GM12874 (cell line): ENCODE measurements around the gene PSTPIP1.

Experiments
- CTCF ChIP-seq: IDR thresholded peaks from 2 replicates; pipeline ENCODE4 v1.5.1; 2011; ENCODE audit warnings: low read depth, mild to moderate bottlenecking, control low read depth, low read length, moderate library complexity; ENCODE audit not compliant: insufficient read depth

The PSTPIP1 gene

DNA sequence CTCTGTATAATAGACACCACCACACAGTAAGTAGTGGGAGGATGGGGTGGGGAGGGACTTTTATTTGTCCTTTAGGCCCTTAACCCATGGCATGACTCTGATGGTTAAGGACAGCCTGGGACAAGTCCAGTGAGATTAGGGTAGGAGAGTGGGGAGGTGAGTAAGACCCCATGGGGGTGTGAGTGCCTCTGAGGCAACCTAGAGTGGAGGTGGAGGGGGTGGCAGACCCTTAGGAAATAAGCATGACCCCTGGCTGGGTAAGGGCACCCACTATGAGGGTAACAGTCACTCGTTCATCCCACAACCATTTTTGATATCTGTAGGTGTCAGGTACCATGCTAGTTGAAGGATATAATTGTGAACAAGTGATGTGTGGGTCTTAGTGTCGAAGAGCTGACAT, 21.0 kb upstream of the PSTPIP1 start:
- no peak for TF ChIP-seq CTCF

DNA sequence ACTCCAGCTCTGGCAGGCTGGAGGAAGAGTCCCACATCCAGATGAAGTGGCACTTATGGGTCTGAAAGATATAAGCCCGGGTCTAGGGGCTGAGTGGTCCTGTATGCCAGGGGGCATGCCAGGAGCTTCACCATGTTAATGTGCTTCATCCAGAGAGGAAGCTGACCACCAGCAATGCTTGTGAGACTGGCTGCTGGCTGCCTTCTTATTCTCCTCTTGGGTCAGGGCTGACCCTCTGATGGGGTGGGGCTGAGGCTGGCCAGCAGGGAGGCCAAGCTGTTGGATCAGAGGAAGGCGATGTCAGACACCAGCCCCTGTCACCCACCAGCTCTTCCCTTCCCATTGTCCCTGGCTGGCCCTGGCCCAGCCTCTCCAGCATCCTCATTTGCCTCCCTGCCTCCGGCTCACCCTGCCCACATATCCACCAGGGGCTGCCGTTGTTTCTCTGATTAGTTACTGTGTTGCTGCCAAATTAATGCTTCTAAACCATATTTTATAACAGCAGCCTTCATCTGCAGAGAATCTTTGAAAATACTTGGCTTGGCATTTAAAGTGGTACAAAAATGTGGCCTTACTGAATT, 20.4 kb upstream of the PSTPIP1 start:
- TF ChIP-seq CTCF: no peak

GRCh38 chr15:76976141-76976540, 18.8 kb upstream of the PSTPIP1 start:
- no peak for TF ChIP-seq CTCF

GRCh38 chr15:76976572-76977270, 18.2 kb upstream of the PSTPIP1 start:
- TF ChIP-seq CTCF: no peak

GRCh38 chr15:76978522-76979330, 16.2 kb upstream of the PSTPIP1 start:
- TF ChIP-seq CTCF: no peak

GRCh38 chr15:76979331-76979925, 15.5 kb upstream of the PSTPIP1 start:
- no peak for TF ChIP-seq CTCF

DNA sequence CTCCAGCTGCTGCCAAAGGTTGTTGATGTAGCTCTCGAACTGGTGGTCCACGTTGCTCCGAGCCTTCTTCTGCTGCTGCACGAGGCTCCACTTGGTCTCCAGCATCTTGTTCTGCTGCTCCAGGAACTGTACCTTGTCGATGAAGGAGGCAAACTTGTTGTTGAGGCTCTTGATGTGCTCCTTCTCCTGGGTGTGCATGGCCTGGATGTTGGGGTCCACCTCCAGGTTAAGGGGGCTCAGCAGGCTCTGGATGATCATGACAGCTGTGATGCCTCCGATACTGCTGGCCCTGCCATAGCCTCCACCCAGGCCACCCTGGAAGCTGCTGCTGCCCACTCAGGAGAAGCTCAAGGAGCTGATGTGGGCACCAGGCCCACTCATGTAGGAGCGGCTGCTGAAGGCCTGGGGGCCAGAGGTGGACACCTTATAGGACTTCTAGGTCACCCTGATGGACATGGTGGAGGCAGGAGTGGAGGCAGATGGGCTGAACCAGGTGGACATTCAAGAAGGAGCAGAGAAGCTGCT, 14.9 kb upstream of the PSTPIP1 start:
- no peak for TF ChIP-seq CTCF
